NCI-H345 treated with DMSO at 0.1 percent for 48 hours (cell line): ENCODE results near the gene UBE2C.
"Not testable (repeated sequence)": the region's sequence is repeated elsewhere in the genome, so short reads cannot be mapped to it uniquely, and the experiment has no call there.

Experiments used
- DNase-seq: peaks from one replicate; lab custom pipeline; 2025; ENCODE audit not compliant: unreplicated experiment; lab: John Stamatoyannopoulos, UW

The UBE2C gene

GRCh38 chr20:45797510-45797909 is 14.9 kb upstream of the UBE2C start:
- not testable (repeated sequence) for DNase-seq

GRCh38 chr20:45797955-45798354 is 14.5 kb upstream of the UBE2C start:
- DNase-seq: not testable (repeated sequence)

GRCh38 chr20:45798935-45799642 is 13.4 kb upstream of the UBE2C start:
- DNase-seq: peak; percentile 62

GRCh38 chr20:45801851-45802250 is 10.6 kb upstream of the UBE2C start:
- DNase-seq: no peak

- DNase-seq: no peak
Measured at GRCh38 chr20:45810191-45810970, 2.1 kb upstream of the UBE2C start.

GRCh38 chr20:45813006-45813340 is 529 bp downstream of the UBE2C start:
- no peak for DNase-seq

- DNase-seq: no peak
Measured at GRCh38 chr20:45813489-45813888, 1.0 kb downstream of the UBE2C start.

GRCh38 chr20:45814314-45814713 is 1.9 kb downstream of the UBE2C start:
- DNase-seq: no peak

- no peak for DNase-seq
Measured at GRCh38 chr20:45816951-45817350, 4.5 kb downstream of the UBE2C start.

- DNase-seq: no peak
Measured at GRCh38 chr20:45817376-45818194, 5.1 kb downstream of the UBE2C start.

- no peak for DNase-seq
Measured at GRCh38 chr20:45818239-45818638, 5.8 kb downstream of the UBE2C start.

- DNase-seq: no peak
Measured at GRCh38 chr20:45819466-45819865, 7.0 kb downstream of the UBE2C start.

- no peak for DNase-seq
Measured at GRCh38 chr20:45821947-45822346, 9.5 kb downstream of the UBE2C start.

- no peak for DNase-seq
Measured at GRCh38 chr20:45822857-45823256, 10.4 kb downstream of the UBE2C start.

- no peak for DNase-seq
Measured at GRCh38 chr20:45823949-45824835, 11.7 kb downstream of the UBE2C start.

- DNase-seq: no peak
Measured at GRCh38 chr20:45826381-45827019, 14.1 kb downstream of the UBE2C start.

GRCh38 chr20:45827030-45827652 is 14.7 kb downstream of the UBE2C start, which contains the start of gene TNNC2:
TSS of gene TNNC2 (minus strand) at chr20:45827312. CDS start at chr20:45827248, 64 bp downstream.
- no peak for DNase-seq

GRCh38 chr20:45827712-45828111 is 15.3 kb downstream of the UBE2C start:
- no peak for DNase-seq

- no peak for DNase-seq
Measured at GRCh38 chr20:45828589-45828988, 16.1 kb downstream of the UBE2C start.

- not testable (repeated sequence) for DNase-seq
Measured at GRCh38 chr20:45829673-45830106, 17.2 kb downstream of the UBE2C start.
